Measurements from ENCODE around the gene CAMK2N1.

Gene CAMK2N1

GRCh38 chr1:20442920-20443625 lies 42.9 kb downstream of the CAMK2N1 start:
- no peak for DNase-seq

GRCh38 chr1:20440785-20441200 lies 45.2 kb downstream of the CAMK2N1 start:
- no peak for DNase-seq

- DNase-seq = no peak
These were observed 46.7 kb downstream of the CAMK2N1 start for GRCh38 chr1:20439282-20439681.

- DNase-seq = no peak
These were observed 48.4 kb downstream of the CAMK2N1 start for GRCh38 chr1:20437640-20438039.

GRCh38 chr1:20432891-20433290 lies 53.1 kb downstream of the CAMK2N1 start:
- no peak for DNase-seq
